GM19240 (cell line): ENCODE measurements around the gene ZNF253.
"Not testable (repeated sequence)": the region's sequence is repeated elsewhere in the genome, so short reads cannot be mapped to it uniquely, and the experiment has no call there.

Experiments
- DNase-seq: peaks from one replicate; pipeline ENCODE4 v3.0.0; 2011; ENCODE audit warnings: low spot score; ENCODE audit not compliant: insufficient read length

Gene ZNF253

GRCh38 chr19:19892055-19892941 lies 26.6 kb downstream of the ZNF253 start:
- not testable (repeated sequence) for DNase-seq

- DNase-seq: no peak
Observed at GRCh38 chr19:19900139-19900728, 34.6 kb downstream of the ZNF253 start.

GRCh38 chr19:19900729-19901444 lies 35.2 kb downstream of the ZNF253 start, which contains the start of gene ZNF93:
Gene ZNF93, plus strand, starts transcription at chr19:19900946. Its CDS starts 143 bp downstream, at chr19:19901089.
- DNase-seq: peak; percentile 41

GRCh38 chr19:19907551-19907950 lies 41.9 kb downstream of the ZNF253 start:
- DNase-seq: not testable (repeated sequence)

GRCh38 chr19:19909654-19910053 lies 44.0 kb downstream of the ZNF253 start:
- DNase-seq: no peak

GRCh38 chr19:19911150-19911549 lies 45.5 kb downstream of the ZNF253 start:
- no peak for DNase-seq

GRCh38 chr19:19914596-19914995 lies 48.9 kb downstream of the ZNF253 start:
- no peak for DNase-seq

- DNase-seq: not testable (repeated sequence)
Observed at GRCh38 chr19:19930417-19930816, 64.7 kb downstream of the ZNF253 start.

- not testable (repeated sequence) for DNase-seq
Observed at GRCh38 chr19:19933432-19934314, 68.0 kb downstream of the ZNF253 start.

- no peak for DNase-seq
Observed at GRCh38 chr19:19937403-19937802, 71.7 kb downstream of the ZNF253 start.

GRCh38 chr19:19938449-19938848 lies 72.8 kb downstream of the ZNF253 start:
- DNase-seq: no peak

- DNase-seq: no peak
Observed at GRCh38 chr19:19943848-19944582, 78.3 kb downstream of the ZNF253 start.
